Hindlimb muscle (tissue), 1 donor: ENCODE measurements around the gene CHRNA9. TPM values are rescaled to one million over a fixed set of nuclear protein-coding genes. Genes with fewer than 3 reads are reported as not detected.
"Not testable (repeated sequence)": the region's sequence is repeated elsewhere in the genome, so short reads cannot be mapped to it uniquely, and the experiment has no call there.

Experiments used
- DNase-seq: peaks from one replicate; pipeline ENCODE4 v3.0.0-alpha.2; 2013
- polyA plus RNA-seq: library from polyadenylated mRNA; unstranded; fragments of 120-200 nt; gene quantifications from one replicate; pipeline ENCODE4 v1.2.1, GENCODE V29; 2013; ENCODE audit not compliant: insufficient read length

CHRNA9 gene
- polyA plus RNA-seq: 0.09 TPM

GRCh38 chr4:40334591-40335524 is at the start of gene CHRNA9:
TSS of gene CHRNA9 (plus strand) at chr4:40335333. CDS start at chr4:40335468, 135 bp downstream.
- no peak for DNase-seq

GRCh38 chr4:40285692-40286091 is 49.4 kb upstream of the CHRNA9 start:
- no peak for DNase-seq

- DNase-seq: no peak
Measured at GRCh38 chr4:40288566-40288965, 46.6 kb upstream of the CHRNA9 start.

- DNase-seq: no peak
Measured at GRCh38 chr4:40289366-40290188, 45.6 kb upstream of the CHRNA9 start.

- not testable (repeated sequence) for DNase-seq
Measured at GRCh38 chr4:40290611-40291186, 44.4 kb upstream of the CHRNA9 start.

- DNase-seq: no peak
Measured at GRCh38 chr4:40292313-40292759, 42.8 kb upstream of the CHRNA9 start.

- DNase-seq: no peak
Measured at GRCh38 chr4:40294339-40294738, 40.8 kb upstream of the CHRNA9 start.

- not testable (repeated sequence) for DNase-seq
Measured at GRCh38 chr4:40295030-40295429, 40.1 kb upstream of the CHRNA9 start.

GRCh38 chr4:40295572-40295971 is 39.6 kb upstream of the CHRNA9 start:
- no peak for DNase-seq

- no peak for DNase-seq
Measured at GRCh38 chr4:40299126-40299525, 36.0 kb upstream of the CHRNA9 start.

GRCh38 chr4:40299811-40300292 is 35.3 kb upstream of the CHRNA9 start:
- no peak for DNase-seq

GRCh38 chr4:40300371-40301162 is 34.6 kb upstream of the CHRNA9 start:
- no peak for DNase-seq

- DNase-seq: no peak
Measured at GRCh38 chr4:40301603-40302002, 33.5 kb upstream of the CHRNA9 start.

GRCh38 chr4:40303751-40304150 is 31.4 kb upstream of the CHRNA9 start:
- DNase-seq: no peak

- DNase-seq: no peak
Measured at GRCh38 chr4:40305328-40306170, 29.6 kb upstream of the CHRNA9 start.

GRCh38 chr4:40306226-40306625 is 28.9 kb upstream of the CHRNA9 start:
- DNase-seq: no peak

GRCh38 chr4:40306976-40307375 is 28.2 kb upstream of the CHRNA9 start:
- DNase-seq: no peak

GRCh38 chr4:40307627-40308497 is 27.3 kb upstream of the CHRNA9 start:
- DNase-seq: peak; percentile 40

GRCh38 chr4:40308528-40309122 is 26.5 kb upstream of the CHRNA9 start:
- no peak for DNase-seq
